ENCODE measurements around the gene TBCCD1.

- TF ChIP-seq TAF1 (IDR thresholded peaks at IDR 0.05; ENCODE audit: borderline replicate concordance, low read depth, low read length) (no peak), POLR2A (IDR thresholded peaks at IDR 0.05; ENCODE audit: low read depth, low read length) (no peak), POLR2AphosphoS5 (IDR thresholded peaks at IDR 0.05; ENCODE audit: low read depth, low read length) (no peak)
These were observed 69.5 kb downstream of the TBCCD1 start for GRCh38 chr3:186497608-186498007.

All from GM12892 (cell line).